Suppressor macrophage (primary cell): ENCODE measurements around the gene SP6.

Experiments
- DNase-seq, 4 experiments: peaks; one replicate each; pipeline ENCODE4 v3.0.0-alpha.2; 2020 to 2022

Gene SP6

DNA sequence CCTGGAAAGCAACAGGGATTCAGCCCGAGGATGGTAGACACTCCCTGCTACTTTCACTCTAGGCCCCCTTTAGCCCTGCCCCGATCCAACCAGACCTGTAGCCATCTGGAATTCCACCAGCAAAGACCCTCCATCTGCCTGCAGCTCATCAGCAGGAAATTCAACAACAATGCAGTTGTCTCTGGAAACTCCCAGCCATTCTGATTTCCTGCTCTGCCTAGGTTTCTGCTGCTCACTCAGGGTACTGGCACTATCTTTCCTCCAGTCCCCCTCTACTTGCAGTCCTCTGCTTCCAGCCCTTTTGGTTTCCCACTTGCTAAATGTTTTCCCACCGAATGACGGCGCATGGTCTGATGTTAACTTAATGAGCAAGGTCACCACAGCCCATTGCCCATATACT is 2.7 kb upstream of the SP6 start:
- DNase-seq: no peak

GRCh38 chr17:47852113-47852949 is 1.4 kb upstream of the SP6 start:
- DNase-seq: peak; percentile 55 to 80 (median 70)

DNA sequence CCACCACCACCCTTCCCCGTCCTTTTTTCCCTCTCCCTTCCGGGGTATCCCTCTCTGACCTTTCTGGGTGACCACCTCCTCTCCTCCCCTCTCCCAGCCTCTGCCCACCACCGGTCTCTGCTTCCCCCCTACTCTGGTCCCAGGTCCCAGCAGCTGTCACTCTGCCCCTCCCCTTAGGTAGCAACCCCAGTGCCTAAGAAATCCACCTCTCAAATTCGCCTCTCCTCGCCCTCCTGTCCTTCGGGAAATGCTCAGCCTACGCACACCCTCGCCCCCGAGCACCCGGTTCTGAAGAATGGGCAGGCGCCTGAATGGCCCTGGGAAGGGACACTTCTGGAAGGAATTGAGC is 775 bp upstream of the SP6 start:
- DNase-seq: no peak

- no peak for DNase-seq
These were observed 631 bp downstream of the SP6 start for GRCh38 chr17:47850373-47850691.

- DNase-seq: no peak
These were observed 2.8 kb downstream of the SP6 start for GRCh38 chr17:47848198-47848513.

DNA sequence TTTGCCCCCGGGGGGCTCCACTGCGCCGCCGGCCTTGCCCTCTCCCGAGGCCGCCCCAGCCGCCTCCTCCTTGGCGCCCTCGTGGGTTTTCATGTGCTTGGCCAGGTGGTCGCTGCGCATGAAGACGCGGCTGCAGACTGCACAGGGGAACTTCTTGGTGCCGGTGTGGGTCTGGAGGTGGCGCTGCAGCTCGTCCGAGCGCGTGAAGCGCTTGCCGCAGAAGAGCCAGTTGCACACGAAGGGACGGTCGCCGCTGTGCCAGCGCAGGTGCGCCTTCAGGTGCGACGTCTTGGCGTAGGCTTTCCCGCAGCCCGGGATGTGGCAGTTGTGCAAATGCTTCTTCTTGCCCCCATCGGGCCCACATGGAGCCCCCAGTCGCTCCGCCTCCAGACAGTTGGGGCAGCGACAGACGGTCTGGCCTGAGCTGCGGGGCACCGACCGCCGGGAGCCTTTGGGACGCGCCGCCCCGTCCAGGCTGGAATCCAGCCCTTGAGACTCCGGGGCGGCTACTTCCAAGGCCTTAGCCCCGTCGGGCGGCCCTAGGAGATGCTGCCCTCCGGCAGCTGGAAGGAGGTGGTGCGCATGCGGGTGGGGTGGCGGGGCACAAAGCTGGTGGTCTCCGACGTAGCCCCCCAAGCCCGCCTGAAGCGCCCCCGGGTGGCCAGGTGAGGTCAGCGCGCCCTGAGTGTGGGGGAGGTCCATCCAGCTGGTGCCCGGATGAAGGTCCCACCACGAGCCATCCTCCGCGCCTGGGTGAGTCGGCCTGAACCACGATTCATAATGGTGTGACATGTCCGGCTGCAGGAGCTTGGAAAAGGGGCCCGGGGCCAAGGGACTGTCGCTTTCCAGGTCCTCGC is 3.4 kb downstream of the SP6 start:
- peak in 2 of 4 experiments; percentile 31 to 61 for DNase-seq

DNA sequence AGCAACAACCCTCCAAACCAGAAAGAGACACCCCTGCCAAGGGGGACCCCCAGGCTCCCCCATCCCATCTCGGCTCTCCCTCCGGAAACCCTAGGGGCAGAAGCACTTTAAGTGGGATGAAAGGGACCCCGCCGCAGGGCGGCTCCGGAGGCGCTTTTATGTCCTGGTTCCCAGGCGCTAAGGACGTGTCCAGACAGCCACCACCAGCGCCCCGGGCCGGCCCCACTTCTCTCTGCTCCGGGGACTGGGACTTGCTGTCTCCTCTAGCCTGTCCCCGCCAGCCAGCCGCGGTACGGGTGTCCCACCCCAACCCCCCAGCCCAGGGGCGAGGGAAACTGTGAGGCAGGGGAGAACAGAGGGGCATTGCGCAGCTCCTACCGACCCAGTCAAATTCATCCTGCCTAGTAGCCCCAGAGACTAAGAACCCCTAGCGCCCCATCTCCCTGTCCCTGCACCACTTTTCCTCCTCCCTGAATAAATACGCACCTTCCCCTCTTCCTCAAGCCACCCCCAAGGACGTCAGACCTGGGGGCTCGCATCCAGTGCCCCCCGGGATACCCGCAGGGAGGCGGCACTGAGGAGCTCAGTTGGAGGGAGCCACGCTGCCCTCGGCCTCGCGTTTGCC is 4.1 kb downstream of the SP6 start:
- no peak for DNase-seq

DNA sequence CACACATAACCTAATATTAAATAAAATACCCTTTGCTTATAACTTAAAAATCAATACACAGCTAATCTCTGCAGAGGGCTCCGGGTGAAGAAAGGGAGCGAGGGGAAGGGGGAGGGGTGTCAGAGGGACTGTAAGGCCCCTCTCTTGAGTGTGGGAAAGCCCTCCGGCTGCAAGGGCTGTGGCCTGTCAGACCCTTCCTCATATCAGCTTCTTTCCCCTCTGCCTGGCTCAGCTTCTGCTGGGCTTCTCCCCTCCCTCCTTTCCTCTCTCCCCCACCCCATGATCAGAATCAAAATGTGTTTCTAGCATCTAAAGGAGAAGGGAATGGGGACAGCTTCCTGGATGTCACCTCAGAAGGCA is 5.3 kb downstream of the SP6 start:
- no peak for DNase-seq

GRCh38 chr17:47844814-47845715 is 5.9 kb downstream of the SP6 start:
- peak in 2 of 4 experiments; percentile 37 to 43 for DNase-seq

DNA sequence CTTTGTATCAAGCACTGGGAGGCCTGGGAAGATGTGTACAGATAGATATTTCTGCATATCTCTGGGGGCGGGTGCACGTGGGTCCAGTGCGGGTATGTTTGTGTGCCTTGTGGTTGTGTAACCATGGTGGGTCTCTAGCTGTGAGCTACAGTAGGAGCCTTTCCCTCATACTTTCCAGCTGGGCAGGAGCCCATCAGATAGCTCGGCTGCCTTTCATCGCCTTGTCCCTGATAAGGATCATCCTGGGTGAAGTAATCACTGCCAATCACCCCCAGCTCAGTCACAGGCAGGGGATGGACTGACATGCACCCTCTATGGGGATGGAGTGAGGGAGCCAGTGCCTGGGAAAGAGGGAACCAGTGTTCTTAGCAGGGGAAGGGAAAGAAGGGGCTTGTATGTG is 6.7 kb downstream of the SP6 start:
- no peak for DNase-seq

- DNase-seq: no peak
These were observed 7.6 kb downstream of the SP6 start for GRCh38 chr17:47843391-47843730.

- DNase-seq: no peak
These were observed 9.3 kb downstream of the SP6 start for GRCh38 chr17:47841488-47842291.

DNA sequence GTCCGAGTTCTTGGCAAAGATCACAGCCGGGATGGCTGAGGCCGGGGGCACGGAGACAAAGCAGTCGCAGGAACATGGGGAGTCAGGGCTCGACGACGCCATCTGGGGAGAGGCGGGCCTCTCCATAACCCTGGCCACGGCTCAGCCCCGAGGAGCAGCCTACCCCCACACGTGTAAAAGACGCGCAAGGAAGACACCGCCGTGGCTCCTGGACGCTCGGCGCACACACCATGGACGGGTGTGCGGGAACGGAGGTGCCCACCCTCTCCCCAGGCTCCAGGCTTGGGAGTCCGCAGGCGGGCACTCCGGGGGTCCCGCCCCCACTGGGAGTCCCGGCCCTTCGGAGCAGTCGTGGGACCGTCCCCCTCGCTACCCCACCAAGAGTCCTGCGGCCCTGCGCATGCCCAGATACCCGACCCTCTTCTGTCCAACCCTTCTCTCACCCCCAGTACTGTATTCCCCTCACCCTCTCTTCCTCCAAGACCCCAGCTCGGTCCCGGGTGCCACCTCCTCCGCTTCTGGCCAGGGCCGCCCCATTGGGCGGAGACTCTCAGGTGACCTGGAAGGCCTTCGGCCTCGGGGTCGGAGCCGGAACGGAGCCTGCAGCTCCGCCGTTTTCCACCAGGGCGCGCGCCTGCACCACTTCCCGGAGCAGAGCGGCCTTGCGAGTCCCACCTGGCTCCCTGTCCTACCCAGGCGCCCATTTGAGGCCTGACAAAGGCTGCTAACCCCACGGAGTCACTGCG is 10.0 kb downstream of the SP6 start, which contains the start of gene SCRN2:
Gene SCRN2, minus strand, starts transcription at position 532 of the 746 bp plus-strand sequence. Its CDS starts 430 bp downstream, at position 102.
- DNase-seq: peak; percentile 86 to 94 (median 92)

DNA sequence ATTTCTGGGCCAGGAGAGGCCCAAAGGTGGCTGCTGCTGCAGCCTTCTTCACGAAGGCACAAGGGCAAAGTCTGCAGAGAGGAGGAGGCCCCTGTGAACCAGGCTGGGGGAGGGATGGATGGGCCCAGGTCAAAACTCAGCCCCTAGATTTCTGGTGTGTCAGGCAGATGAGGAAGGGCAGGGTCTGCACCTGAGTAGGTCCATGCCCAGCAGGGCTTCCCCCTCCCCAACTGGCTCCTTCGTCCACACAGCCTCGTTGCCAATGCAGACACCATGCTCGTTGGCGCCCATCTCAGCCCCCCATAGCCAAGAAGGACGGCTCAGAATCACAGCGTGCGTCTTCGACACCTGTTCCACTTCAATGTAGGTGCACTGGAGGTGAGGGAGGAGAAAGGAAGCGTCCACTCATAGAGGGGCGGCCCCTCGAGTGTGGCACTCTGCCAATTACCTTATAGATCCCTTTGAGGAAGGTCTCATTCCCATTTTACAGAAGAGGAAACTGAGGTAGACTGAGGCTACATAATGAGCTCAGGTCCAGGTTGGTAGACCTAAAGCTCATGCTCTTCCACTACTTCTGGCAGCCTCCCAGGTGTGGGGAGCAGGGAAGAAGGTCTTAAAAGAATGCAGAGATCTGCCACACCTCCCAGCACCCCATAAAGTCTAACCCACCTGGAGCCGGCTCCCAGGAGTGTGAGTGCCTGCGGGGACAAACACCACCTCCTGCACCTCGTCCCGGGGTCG is 10.8 kb downstream of the SP6 start:
- DNase-seq: no peak

DNA sequence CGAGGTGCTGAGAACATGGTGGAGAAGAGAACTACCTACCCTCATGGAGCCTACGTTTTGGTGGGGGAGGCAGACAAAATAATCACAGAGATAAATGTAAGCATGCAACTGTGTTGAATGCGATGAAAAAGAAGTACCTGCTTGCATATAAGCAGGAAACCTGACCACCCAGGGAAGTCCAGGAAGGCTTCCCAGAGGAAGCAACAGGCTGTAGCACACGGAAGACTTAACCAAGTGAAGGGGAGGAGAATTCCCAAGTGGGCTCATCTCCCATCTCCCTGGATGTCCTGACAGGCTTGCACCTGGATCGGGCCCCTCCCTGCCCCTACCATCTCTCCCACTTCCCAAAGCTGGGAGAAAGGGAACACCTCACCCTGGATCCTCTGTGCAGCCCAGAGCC is 11.9 kb downstream of the SP6 start:
- no peak for DNase-seq

DNA sequence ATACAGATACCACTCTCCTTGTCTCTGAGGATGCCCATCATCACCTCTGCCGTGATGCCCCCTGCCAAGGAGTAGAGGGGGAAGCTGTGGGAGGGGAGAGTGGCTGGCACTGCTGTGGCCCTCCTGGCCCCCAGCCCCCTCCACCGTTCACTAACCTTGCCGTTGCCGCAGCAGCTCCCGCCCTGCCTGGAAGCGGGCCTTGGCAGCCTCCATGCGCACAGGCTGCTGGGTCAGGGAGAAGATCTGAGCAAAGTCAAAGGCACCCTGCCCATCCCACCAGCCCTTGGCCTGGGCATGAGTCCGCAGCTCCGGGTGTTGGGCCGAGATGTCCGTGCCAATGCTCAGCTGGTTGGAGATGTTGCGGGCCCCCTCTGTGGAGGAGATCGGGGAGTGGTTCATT is 12.3 kb downstream of the SP6 start:
- no peak for DNase-seq

DNA sequence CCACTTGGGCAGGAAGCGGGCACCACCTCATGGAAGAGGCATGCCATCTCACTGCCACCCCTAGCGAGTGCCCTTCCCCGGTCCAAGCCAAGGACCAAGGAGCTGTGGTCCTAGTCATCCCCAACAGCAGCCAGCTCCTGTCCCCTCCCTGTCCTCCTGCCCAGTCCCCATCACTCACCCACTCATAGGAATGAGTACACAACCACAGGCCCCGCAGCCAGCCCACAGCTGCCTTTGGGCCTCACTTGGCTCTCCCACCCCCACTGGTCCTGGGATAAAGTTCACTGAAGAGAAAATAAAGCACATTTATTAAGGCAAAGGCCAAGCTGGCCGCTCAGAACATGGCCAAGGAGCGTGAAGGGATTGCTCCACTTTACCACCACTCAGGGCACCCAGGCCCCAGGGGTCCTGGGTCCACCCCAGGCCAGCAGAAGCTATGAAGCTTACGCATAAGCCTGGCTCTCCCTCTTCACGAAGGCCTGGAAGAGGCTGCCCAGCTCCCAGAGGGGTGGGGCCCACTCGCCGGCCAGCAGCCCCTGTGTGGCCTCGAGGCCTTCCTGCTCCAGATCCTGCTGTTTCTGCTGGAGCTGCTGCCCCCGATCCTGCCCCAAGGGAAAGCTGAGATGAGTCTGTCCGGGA is 13.4 kb downstream of the SP6 start:
- no peak for DNase-seq

DNA sequence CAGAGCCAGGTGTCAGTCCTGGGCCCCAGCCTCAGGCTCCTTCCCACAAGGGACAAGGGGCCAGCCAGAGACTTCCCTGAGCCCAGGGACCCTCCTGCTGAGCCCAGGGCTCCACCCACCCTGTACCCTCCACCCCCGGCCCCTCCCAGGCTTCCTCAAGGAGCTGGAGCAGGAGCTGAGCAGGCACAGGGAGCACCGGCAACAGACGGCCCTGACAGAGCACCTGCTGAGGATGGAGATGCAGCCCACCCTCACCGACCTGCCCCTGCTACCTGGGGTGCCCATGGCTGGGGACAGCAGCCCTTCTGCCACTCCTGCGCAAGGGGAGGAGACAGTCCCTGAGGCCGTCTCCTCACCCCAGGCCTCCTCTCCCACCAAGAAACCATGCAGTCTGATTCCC is 14.4 kb downstream of the SP6 start:
- DNase-seq: no peak

DNA sequence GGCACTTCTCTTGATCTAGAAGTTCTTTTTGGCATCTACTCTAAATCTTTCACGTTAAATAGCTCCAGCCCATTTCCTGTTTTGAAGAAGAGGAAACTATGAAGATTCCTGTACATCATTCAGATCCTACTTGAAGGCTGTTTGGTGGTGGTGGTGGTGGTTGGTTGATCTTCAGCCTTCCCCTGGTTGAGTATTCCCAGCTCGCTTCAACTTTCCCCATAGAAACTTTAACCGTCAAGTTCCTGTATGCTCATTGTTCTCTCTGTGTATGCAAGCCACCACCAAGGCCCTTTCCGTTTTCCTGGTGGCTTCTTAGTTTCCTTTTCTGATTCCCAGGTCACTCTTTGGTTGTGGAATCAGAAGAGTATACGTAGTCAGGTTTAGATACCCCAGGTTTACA is 16.2 kb downstream of the SP6 start:
- peak in 1 of 4 experiments; percentile 20 for DNase-seq

DNA sequence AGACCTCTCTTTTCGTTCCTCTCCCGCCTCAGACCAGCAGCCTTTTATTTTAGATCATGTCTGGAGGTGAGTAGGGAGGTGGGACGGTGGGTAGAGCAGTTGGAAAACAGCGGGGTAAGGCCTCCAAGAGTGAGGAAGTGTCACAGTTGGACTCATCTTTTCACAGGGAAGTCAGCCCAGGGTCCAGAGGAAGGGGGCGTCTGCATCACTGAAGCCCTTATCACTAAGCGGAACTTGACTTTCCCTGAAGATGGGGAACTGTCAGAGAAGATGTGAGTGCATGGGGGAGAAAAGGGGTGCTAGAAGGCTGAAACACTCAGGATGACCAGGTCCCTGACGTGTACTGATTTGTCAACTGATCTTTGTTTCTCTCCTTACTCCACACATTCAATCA is 19.0 kb downstream of the SP6 start:
- peak; percentile 76 to 90 (median 80) for DNase-seq
